Motor neuron (in vitro differentiated cells): ENCODE measurements around the gene SACM1L. TPM values are rescaled to one million over a fixed set of nuclear protein-coding genes. Genes with fewer than 3 reads are reported as not detected.

Source experiments
- ATAC-seq, 8 experiments: fragments of 200-7000 bp; cut with Tn5 transposase; replicated peaks in 6 of 8; 2 replicates each; pipeline ENCODE4 v1.8.0; 2021; ENCODE audit warnings: mild to moderate bottlenecking in 8 of 8, moderate library complexity in 8 of 8
- H3K27ac ChIP-seq, 2 donors: fragments of 250-450 bp; sonication (Bioruptor Pico); 2 replicates each; pipeline ENCODE4 v1.9.0; 2021; ENCODE audit warnings: antibody characterized with exemption in 2 of 2, mild to moderate bottlenecking in 2 of 2, moderate library complexity in 1 of 2
- H3K4me1 ChIP-seq, 2 donors: fragments of 250-450 bp; sonication (Bioruptor Pico); replicated peaks in 1 of 2; 2 replicates each; pipeline ENCODE4 v1.6.1; 2021; ENCODE audit warnings: antibody characterized with exemption in 2 of 2, mild to moderate bottlenecking in 2 of 2, moderate library complexity in 1 of 2
- H3K4me3 ChIP-seq, 5 donors: fragments of 250-450 bp; sonication (Bioruptor Pico); 2 replicates each; pipeline ENCODE4 v1.9.0; 2021; ENCODE audit warnings: antibody characterized with exemption in 5 of 5, mild to moderate bottlenecking in 5 of 5, moderate library complexity in 4 of 5
- WGBS, 10 experiments: fragments of 450-650 bp; shearing (Covaris generic); methylation state at CpG; one replicate each; pipeline ENCODE4 v1.0.0; 2022; 5-methylcytosine and 5-hydroxymethylcytosine counted together
- in situ Hi-C, 9 experiments: fragments of 400-800 bp; cut with MboI; loops; one replicate each; pipeline ENCODE4 v1.15.0; 2021; ENCODE audit warnings: low sequenced_read_pairs in 9 of 9, low pct_unique_long_range_greater_than_20kb in 2 of 9; ENCODE audit not compliant: unreplicated experiment in 9 of 9
- total RNA-seq, 8 experiments: library from RNA; unstranded; fragments of 300-600 nt; gene quantifications; 2 replicates each; pipeline versions ENCODE4 v1.2.3 to v1.2.4, GENCODE V29; 2022

Gene SACM1L
- total RNA-seq, 8 experiments from 2014 or later: 22.4 to 78.7 (median 33.1) TPM

DNA sequence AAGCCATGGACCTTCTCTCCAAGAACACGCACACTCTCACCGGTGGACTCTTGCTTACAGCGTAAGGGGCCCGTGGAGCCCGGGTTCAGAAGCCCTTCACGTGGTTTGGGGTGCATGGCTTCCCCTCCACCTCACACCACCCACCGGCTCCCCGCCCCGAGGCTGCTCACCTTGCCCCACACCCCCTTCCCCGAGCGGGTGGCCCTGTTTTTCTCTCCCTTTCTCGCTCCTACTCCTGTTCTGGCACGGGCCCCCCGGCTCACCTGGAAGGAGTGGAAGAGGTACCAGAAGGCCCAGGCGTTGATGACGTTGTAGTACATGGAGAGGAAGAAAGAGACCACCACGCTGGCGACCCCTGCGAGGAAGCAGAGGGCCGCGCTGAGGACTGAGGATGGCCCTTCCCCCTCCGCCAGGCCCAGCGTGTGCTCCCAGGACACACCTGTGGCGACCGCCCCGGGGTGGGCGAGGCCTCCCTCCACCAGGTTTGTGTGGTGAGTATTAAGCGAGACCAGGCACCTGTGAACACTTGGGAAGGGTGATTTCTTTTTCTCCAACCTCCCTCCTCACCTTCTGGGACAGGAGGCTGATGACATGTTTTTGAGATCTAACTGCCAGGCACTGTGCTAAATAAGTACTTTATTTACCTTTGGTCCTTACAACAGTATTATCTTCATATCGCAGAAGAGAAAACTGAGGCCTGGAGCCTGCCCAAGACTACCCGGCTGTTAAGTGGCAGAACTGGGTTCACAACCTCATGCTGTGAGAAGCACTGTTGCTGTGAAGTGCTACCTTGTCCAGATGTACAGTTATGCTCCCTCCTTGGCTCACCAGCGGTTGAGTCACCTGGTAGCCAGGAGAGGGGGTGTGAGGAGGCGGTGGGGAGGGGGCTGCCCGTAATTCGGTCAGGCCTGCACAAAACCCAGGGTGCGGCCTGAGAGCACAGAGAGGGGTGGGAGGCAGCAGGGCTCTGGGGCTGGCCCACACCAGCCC lies 90.8 kb downstream of the SACM1L start:
- Histone ChIP-seq H3K27ac (no peak overlapping the region), H3K4me3 (no peak overlapping the region), H3K4me1 (no peaks in the 10 kb centered on the region)
- no peak for ATAC-seq
- 20 to 100% (median 80%) methylated on average over 1 to 9 of the region's 35 CpGs; no CpG with 5 or more reads in 5 of the 10 experiments for WGBS, 10 experiments
- in situ Hi-C loops: no loop called here

- Histone ChIP-seq H3K4me1 (no peaks in the 10 kb centered on the region), H3K4me3 (no peak overlapping the region), H3K27ac (no peak overlapping the region)
- 20 to 91% (median 65%) methylated on average over 1 to 4 of the region's 5 CpGs; no CpG with 5 or more reads in 4 of the 10 experiments for WGBS, 10 experiments
- ATAC-seq: no peak
- in situ Hi-C loops: no loop called here
Observed at GRCh38 chr3:45781271-45781670, 92.1 kb downstream of the SACM1L start.

- in situ Hi-C loops: no loop called here
- ATAC-seq: no peak
- WGBS, 10 experiments: 74 to 97% (median 83%) methylated on average over 4 to 11 of the region's 12 CpGs; no CpG with 5 or more reads in 7 of the 10 experiments
Observed at GRCh38 chr3:45781841-45782240, 92.6 kb downstream of the SACM1L start.

GRCh38 chr3:45782381-45782780 lies 93.2 kb downstream of the SACM1L start:
- 22 to 100% (median 84%) methylated on average over 1 to 3 of the region's 3 CpGs for WGBS, 10 experiments
- H3K4me3 ChIP-seq: no peak overlapping the region
- ATAC-seq: no peak
- in situ Hi-C loops: no loop called here
- no peak overlapping the region for H3K27ac ChIP-seq
- H3K4me1 ChIP-seq: no peaks in the 10 kb centered on the region

More at GRCh38 chr3:45781841-45782240, 92.6 kb downstream of the SACM1L start:
- Histone ChIP-seq H3K4me3 (no peak overlapping the region), H3K4me1 (no peaks in the 10 kb centered on the region), H3K27ac (no peak overlapping the region)

GRCh38 chr3:45783667-45784066 lies 94.5 kb downstream of the SACM1L start:
- no peak for ATAC-seq
- in situ Hi-C loops: no loop called here
- WGBS, 10 experiments: 63 to 100% (median 100%) methylated on average over 1 to 2 of the region's 3 CpGs; no CpG with 5 or more reads in 5 of the 10 experiments

GRCh38 chr3:45785605-45786150 lies 96.5 kb downstream of the SACM1L start:
- in situ Hi-C loops: no loop called here
- 0 to 100% (median 92%) methylated on average over 1 to 3 of the region's 3 CpGs; no CpG with 5 or more reads in 3 of the 10 experiments for WGBS, 10 experiments
- no peaks in the 10 kb centered on the region for H3K4me1 ChIP-seq
- ATAC-seq: peak in 3 of 8 experiments; percentile 81 to 86 (median 81)
- no peak overlapping the region for H3K4me3 ChIP-seq
- H3K27ac ChIP-seq: no peak overlapping the region

More at GRCh38 chr3:45783667-45784066, 94.5 kb downstream of the SACM1L start:
- no peak overlapping the region for H3K4me3 ChIP-seq
- H3K4me1 ChIP-seq: no peaks in the 10 kb centered on the region
- H3K27ac ChIP-seq: no peak overlapping the region

DNA sequence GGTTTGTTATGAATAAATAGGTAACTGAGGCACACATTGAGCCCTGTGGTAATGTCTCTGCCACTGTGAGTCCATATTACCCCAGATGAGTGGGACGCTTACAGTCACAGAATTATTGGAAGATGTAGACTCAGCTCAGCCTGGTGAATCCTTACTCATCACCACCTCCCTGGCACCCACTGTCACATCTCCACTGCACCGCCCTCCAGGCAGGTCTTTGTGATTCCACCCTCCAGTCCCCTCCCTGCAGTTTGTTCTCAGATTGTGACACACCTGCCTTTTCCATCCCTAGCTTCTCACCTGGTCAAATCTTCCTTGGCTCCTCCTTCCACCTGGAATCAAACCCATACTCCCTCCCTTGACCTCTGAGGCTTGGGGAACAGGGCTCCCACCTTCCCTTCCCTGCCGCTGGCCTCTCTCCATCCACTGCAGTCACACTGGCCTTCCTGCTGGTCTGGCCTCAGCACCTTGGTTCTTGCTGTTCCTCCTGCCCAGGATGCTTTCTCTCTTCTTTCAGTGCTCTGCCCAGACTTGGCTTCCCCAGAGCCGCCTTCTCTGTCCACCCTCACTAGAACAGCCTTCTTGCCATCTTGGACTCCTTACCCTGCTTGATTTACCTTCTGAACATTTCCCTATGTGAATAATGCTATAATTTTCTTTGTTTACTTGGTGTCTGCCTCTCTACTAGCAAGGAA lies 97.8 kb downstream of the SACM1L start:
- Histone ChIP-seq H3K4me3 (no peak overlapping the region), H3K4me1 (no peaks in the 10 kb centered on the region), H3K27ac (no peak overlapping the region)
- no peak for ATAC-seq
- WGBS, 10 experiments: 0 to 100% (median 81%) methylated on average over 1 to 4 of the region's 4 CpGs; no CpG with 5 or more reads in 2 of the 10 experiments
- in situ Hi-C loops: no loop called here

DNA sequence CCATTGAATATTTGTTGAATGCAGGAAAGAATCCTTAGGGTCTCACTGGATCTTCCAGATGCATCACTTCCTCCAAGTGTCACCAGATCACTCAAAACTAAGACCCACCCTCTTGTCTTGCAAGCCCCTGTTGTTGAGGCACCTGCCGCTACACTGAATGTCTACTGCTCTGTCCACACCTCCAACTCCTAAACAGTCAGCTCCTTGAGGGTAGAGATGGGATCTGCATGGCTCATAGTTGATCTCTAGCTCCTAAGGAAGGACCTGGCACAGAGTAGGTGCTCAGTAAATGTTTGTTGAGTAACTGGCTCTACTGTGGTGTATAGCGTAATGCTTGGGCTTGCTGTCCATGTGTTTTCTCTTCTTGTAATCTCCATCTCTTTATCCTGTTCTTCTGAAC lies 98.4 kb downstream of the SACM1L start:
- 80 to 100% (median 92%) methylated on average over 1 to 2 of the region's 2 CpGs; no CpG with 5 or more reads in 3 of the 10 experiments for WGBS, 10 experiments
- Histone ChIP-seq H3K27ac (no peak overlapping the region), H3K4me3 (no peak overlapping the region), H3K4me1 (no peaks in the 10 kb centered on the region)
- no peak for ATAC-seq
- in situ Hi-C loops: no loop called here

DNA sequence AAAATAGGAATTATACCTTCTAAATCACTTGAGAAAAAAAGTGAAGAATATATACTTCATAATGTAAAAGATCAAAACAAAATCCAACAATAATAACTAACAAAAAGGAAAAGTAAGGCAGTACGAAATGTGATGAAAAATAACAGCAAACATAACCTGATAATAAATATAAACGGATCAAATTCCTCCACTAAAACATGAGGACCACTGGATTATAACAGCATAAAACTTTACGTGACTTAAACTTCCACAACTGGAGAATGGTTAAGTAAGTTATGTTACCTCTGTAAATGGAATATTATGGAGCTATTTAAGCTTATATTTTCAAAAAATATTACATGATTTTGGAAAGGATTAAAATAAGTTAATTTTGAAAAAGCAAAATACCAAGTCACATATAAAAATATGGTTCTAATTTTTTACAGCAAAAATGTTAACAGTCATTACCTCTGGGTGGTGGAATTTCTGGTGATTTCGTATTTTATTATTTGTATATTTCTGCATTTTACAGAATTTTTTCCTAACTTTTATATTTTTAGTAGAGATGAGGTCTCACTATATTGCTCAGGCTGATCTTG lies 100.1 kb downstream of the SACM1L start:
- in situ Hi-C loops: no loop called here
- 23 to 95% (median 81%) methylated on average over 2 to 4 of the region's 4 CpGs for WGBS, 10 experiments
- no peak overlapping the region for H3K27ac ChIP-seq
- no peaks in the 10 kb centered on the region for H3K4me1 ChIP-seq
- no peak overlapping the region for H3K4me3 ChIP-seq
- ATAC-seq: no peak

DNA sequence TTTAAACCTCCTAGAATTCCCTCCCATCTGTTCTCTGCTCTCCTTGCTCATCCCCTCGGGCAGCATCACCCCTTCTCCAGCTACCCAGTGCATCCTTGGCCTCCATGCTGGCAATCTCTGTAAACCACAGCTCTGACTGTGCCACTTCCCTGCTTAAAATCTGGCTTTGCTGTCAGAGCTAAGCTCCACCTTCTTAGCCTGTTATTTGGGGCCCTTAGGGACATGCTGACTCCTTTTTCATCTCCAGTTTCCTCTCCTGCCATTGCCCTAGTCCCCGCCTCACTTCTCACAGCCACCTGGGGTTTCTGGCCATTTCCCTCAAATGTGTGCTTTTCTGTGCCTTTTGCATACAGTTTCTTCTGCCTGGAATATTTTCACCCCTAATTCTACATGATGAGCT lies 101.4 kb downstream of the SACM1L start:
- H3K4me1 ChIP-seq: no peaks in the 10 kb centered on the region
- peak in 1 of 8 experiments; percentile 15 for ATAC-seq
- no peak overlapping the region for H3K27ac ChIP-seq
- 13 to 100% (median 85%) methylated on average over 1 to 2 of the region's 2 CpGs; no CpG with 5 or more reads in 2 of the 10 experiments for WGBS, 10 experiments
- in situ Hi-C loops: no loop called here
- H3K4me3 ChIP-seq: no peak overlapping the region

DNA sequence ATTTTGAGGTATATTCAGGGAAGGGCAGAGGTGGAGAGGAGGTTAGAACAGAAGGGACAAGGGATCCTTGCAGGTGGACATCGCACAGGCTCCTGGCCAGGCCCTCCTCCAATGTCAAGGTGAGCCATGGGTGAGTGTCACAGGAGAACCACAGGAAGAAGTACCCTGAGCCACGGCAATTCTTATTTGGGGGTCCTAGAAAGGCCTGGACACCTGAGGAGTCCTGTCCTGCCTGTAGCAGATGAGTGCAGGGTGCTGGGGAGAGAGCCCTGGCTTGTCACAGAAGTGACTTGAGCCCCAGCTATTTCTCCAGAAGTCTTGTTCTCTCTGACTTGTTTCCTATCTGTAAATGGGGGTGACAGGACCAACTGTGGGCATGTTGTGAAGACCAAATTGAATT lies 102.8 kb downstream of the SACM1L start:
- WGBS, 10 experiments: 21 to 100% (median 80%) methylated on average over 1 to 2 of the region's 2 CpGs; no CpG with 5 or more reads in 5 of the 10 experiments
- Histone ChIP-seq H3K4me1 (no peaks in the 10 kb centered on the region), H3K27ac (no peak overlapping the region), H3K4me3 (no peak overlapping the region)
- in situ Hi-C loops: no loop called here
- ATAC-seq: no peak

DNA sequence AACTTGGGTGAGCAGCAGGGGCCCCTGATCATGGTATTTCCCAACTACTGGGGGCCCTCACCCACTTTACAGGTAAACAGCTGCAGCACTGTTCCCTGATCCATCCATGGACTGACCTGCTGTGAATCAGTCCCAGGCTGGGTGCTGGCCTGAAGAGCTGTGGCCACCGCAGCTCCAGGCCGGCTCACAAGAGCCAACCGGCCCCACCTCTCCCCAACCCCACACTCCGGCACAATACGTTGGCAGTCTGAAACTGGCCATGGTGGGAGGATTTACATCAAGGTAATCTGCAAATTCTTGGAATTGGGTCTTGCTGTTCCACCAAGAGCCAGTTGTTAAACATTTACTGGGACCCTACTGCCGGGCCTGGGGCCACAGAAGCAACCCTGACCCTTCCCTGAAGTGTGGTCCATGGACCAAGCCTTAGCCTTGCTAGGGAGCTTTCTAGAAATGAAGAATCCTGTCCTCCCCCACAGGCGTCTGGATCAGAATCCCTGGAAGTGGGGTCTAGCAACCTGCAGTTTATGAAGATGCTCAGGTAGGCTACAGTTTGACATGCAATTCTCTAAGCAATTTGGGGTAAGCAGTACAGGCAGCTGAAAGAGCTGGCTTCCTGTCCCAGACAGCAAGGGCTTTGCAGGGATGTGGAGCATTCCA lies 103.4 kb downstream of the SACM1L start:
- WGBS, 10 experiments: 50 to 100% (median 90%) methylated on average over 1 to 3 of the region's 7 CpGs; no CpG with 5 or more reads in 5 of the 10 experiments
- Histone ChIP-seq H3K27ac (no peak overlapping the region), H3K4me3 (no peak overlapping the region), H3K4me1 (no peaks in the 10 kb centered on the region)
- in situ Hi-C loops: no loop called here
- ATAC-seq: no peak
